ENCODE data around the gene GALNT1. TPM values are rescaled to one million over a fixed set of nuclear protein-coding genes. Genes with fewer than 3 reads are reported as not detected.

Gene GALNT1
- total and polyA plus RNA-seq, 10 of the 15 experiments (the other 5 are each of a cell fraction or from before 2014, with no cell fraction given) = 8.0 to 53.7 (median 29.9) TPM

- no TSS peak for BruUV-seq (replicated peaks)
- 95% methylated on average over 1 of the region's 1 CpG for WGBS (ENCODE audit: insufficient coverage, insufficient replicate concordance, low lambda C conversion rate, missing lambda C conversion rate)
- H3K9me3 ChIP-seq (replicated peaks; ENCODE audit: control insufficient read depth, insufficient read depth, low read length) = no peaks in the 10 kb centered on the region
- no peak overlapping the region for H2AFZ ChIP-seq (ENCODE audit: control insufficient read depth, low read depth, low read length)
- DNase-seq (ENCODE audit: low read depth, low spot score) = no peak
- no peak for FAIRE-seq
- POLR2A ChIA-PET = no interaction called here
- no peak for TF ChIP-seq SREBF1 (IDR thresholded peaks at IDR 0.05; ENCODE audit: low read length)
- intact Hi-C loops (cut with micrococcal nuclease; ENCODE audit: unreplicated experiment) = no loop called here
- H3K27me3 ChIP-seq (replicated peaks in 1 of 2; ENCODE audit: control insufficient read depth in 2 of 2, insufficient read depth in 2 of 2, low read length in 1 of 2) = no peaks in the 10 kb centered on the region
- no peaks in the 10 kb centered on the region for H3K79me2 ChIP-seq (ENCODE audit: control insufficient read depth, insufficient read depth, low read length)
- RAD21 ChIA-PET (ENCODE audit: unreplicated experiment) = no interaction called here
- no peaks in the 10 kb centered on the region; a peak in 2 of 4 replicates for H3K36me3 ChIP-seq (ENCODE audit: control insufficient read depth in 2 of 2, insufficient read depth in 2 of 2, low read length in 1 of 2)
- in situ Hi-C loops (cut with MboI) = no loop called here
- CTCF ChIA-PET = no interaction called here
- no peaks in the 10 kb centered on the region for H3K4me1 ChIP-seq (ENCODE audit: control insufficient read depth, insufficient read depth, low read length)
- no peaks in the 10 kb centered on the region for H4K20me1 ChIP-seq (ENCODE audit: control insufficient read depth, insufficient read depth)
- SMC1A ChIA-PET (ENCODE audit: uncharacterized antibody, unreplicated experiment) = interaction anchor here (1.0 to 1.7 kb wide), 2 partner anchors 8 to 12 kb away, joined by 3 to 4 read pairs; no protein-coding TSS in a partner anchor
- ATAC-seq = no peak
- no peak overlapping the region for H3K9ac ChIP-seq (ENCODE audit: control insufficient read depth, insufficient read depth, low read length)
- H3K4me3 ChIP-seq = no peak overlapping the region
- H3K4me2 ChIP-seq (ENCODE audit: control insufficient read depth, insufficient read depth) = no peak overlapping the region
- no peak overlapping the region for H3K27ac ChIP-seq (ENCODE audit: control insufficient read depth, insufficient read depth)
Measured at GRCh38 chr18:35695384-35695783, 113.8 kb downstream of the GALNT1 start.

DNA sequence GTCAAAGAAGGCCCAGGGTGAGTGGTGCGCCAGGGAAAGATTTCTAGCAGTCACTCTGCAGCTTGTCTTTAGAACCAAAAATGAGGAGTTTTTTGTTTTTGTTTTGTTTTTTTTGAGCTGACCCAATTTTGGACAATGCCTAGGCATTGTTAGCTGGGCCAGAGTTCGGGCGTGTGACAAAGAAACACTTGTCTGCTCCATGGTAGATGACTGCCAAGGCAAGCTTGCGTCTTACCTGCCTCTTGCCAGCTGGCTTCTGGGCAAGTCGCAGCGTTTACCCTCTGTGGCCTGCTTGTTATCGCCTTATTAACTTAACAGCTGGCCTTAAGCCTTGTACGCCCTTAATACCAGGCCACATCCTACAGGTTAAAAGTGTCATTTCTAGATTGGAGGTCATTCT lies 114.3 kb downstream of the GALNT1 start:
- FAIRE-seq = no peak
- no peak overlapping the region for H3K9ac ChIP-seq (ENCODE audit: control insufficient read depth, insufficient read depth, low read length)
- SMC1A ChIA-PET (ENCODE audit: uncharacterized antibody, unreplicated experiment) = interaction anchor here (1.0 to 1.7 kb wide), 2 partner anchors 9 to 12 kb away, joined by 3 to 4 read pairs; no protein-coding TSS in a partner anchor
- no peaks in the 10 kb centered on the region for H3K4me1 ChIP-seq (ENCODE audit: control insufficient read depth, insufficient read depth, low read length)
- no peaks in the 10 kb centered on the region for H3K9me3 ChIP-seq (replicated peaks; ENCODE audit: control insufficient read depth, insufficient read depth, low read length)
- in situ Hi-C loops (cut with MboI) = no loop called here
- H3K4me2 ChIP-seq (ENCODE audit: control insufficient read depth, insufficient read depth) = no peak overlapping the region
- CTCF ChIA-PET = interaction anchor here (0.7 kb wide), 1 partner anchor 48 kb away, joined by 3 read pairs; no protein-coding TSS in a partner anchor
- H3K27me3 ChIP-seq (replicated peaks in 1 of 2; ENCODE audit: control insufficient read depth in 2 of 2, insufficient read depth in 2 of 2, low read length in 1 of 2) = no peaks in the 10 kb centered on the region
- ATAC-seq = no peak
- H4K20me1 ChIP-seq (ENCODE audit: control insufficient read depth, insufficient read depth) = no peaks in the 10 kb centered on the region
- no peak for DNase-seq (ENCODE audit: low read depth, low spot score)
- H2AFZ ChIP-seq (ENCODE audit: control insufficient read depth, low read depth, low read length) = no peak overlapping the region
- no peak overlapping the region for H3K4me3 ChIP-seq
- POLR2A ChIA-PET = no interaction called here
- RAD21 ChIA-PET (ENCODE audit: unreplicated experiment) = no interaction called here
- H3K27ac ChIP-seq (ENCODE audit: control insufficient read depth, insufficient read depth) = no peak overlapping the region
- no peaks in the 10 kb centered on the region for H3K79me2 ChIP-seq (ENCODE audit: control insufficient read depth, insufficient read depth, low read length)
- H3K36me3 ChIP-seq (ENCODE audit: control insufficient read depth in 2 of 2, insufficient read depth in 2 of 2, low read length in 1 of 2) = no peaks in the 10 kb centered on the region; a peak in 2 of 4 replicates
- intact Hi-C loops (cut with micrococcal nuclease; ENCODE audit: unreplicated experiment) = no loop called here
- 98% methylated on average over 8 of the region's 8 CpGs for WGBS (ENCODE audit: insufficient coverage, insufficient replicate concordance, low lambda C conversion rate, missing lambda C conversion rate)
- BruUV-seq (replicated peaks) = no TSS peak
- TF ChIP-seq CHD2 (IDR thresholded peaks at IDR 0.05; ENCODE audit: borderline replicate concordance, low read depth, low read length) (no peak), TAF1 (IDR thresholded peaks at IDR 0.05; ENCODE audit: borderline replicate concordance, low read depth, low read length) (no peak), RCOR1 (conservative IDR thresholded peaks at IDR 0.05; ENCODE audit: low read depth, low read length) (no peak), IKZF1 (conservative IDR thresholded peaks at IDR 0.05) (no peak), CREB1 (IDR thresholded peaks at IDR 0.05; ENCODE audit: low read depth) (no peak), MXI1 (IDR thresholded peaks at IDR 0.05; ENCODE audit: low read depth, low read length) (no peak), ETV6 (conservative IDR thresholded peaks at IDR 0.05 in 1 of 2, IDR thresholded peaks at IDR 0.05 in 1 of 2; ENCODE audit: borderline replicate concordance in 1 of 2, low read depth in 1 of 2) (no peak), POU2F2 (IDR thresholded peaks at IDR 0.05; ENCODE audit: borderline replicate concordance, low read depth, low read length) (no peak), GABPA (IDR thresholded peaks at IDR 0.05; ENCODE audit: low read depth) (no peak), SREBF1 (IDR thresholded peaks at IDR 0.05; ENCODE audit: low read length) (no peak), ATF3 (IDR thresholded peaks at IDR 0.05; ENCODE audit: borderline replicate concordance, extremely low read depth, low read depth, low read length) (no peak), TCF7 (IDR thresholded peaks at IDR 0.05; ENCODE audit: borderline replicate concordance) (no peak), SMC3 (IDR thresholded peaks at IDR 0.05; ENCODE audit: borderline replicate concordance, low read length) (no peak), CBX3 (IDR thresholded peaks at IDR 0.05; ENCODE audit: borderline replicate concordance, low read depth) (no peak), ZSCAN29 (IDR thresholded peaks at IDR 0.05) (no peak), RB1 (IDR thresholded peaks at IDR 0.05; ENCODE audit: borderline replicate concordance) (no peak), ZNF622 (IDR thresholded peaks at IDR 0.05) (no peak)
- TF ChIP-seq, protein P1, sequence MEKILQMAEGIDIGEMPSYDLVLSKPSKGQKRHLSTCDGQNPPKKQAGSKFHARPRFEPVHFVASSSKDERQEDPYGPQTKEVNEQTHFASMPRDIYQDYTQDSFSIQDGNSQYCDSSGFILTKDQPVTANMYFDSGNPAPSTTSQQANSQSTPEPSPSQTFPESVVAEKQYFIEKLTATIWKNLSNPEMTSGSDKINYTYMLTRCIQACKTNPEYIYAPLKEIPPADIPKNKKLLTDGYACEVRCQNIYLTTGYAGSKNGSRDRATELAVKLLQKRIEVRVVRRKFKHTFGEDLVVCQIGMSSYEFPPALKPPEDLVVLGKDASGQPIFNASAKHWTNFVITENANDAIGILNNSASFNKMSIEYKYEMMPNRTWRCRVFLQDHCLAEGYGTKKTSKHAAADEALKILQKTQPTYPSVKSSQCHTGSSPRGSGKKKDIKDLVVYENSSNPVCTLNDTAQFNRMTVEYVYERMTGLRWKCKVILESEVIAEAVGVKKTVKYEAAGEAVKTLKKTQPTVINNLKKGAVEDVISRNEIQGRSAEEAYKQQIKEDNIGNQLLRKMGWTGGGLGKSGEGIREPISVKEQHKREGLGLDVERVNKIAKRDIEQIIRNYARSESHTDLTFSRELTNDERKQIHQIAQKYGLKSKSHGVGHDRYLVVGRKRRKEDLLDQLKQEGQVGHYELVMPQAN (conservative IDR thresholded peaks at IDR 0.05) = no peak
